ENCODE measurements around the gene ZNF716. TPM values are rescaled to one million over a fixed set of nuclear protein-coding genes. Genes with fewer than 3 reads are reported as not detected.
A peak's percentile ranks its signal among the peaks of the same experiment; 100 is the strongest.

Gene ZNF716
- total and polyA plus RNA-seq, 10 donors, result not detected

DNA sequence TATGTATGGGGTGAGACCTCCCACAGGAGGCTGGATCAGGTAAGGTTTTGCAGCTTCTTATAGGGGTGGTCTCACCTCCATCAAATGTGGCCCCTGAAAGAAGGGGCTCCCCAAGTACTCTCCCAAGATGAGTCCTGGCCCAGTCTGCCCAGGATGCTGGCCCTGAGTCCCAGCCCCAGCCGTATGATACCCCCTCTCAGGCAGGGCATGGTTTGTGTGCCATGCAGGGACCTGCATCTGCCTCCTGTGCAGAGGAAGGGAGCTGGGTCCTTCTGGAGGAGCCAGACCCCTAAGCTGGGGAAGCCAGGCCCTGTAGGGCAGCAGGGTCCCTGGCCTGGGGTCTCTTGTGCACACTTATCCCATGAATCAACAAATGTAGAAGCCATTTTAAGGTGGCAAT, 35.1 kb upstream of the ZNF716 start:
- WGBS, 5 donors, result 60 to 100% (median 79%) methylated on average over 1 of the region's 1 CpG; no CpG with 5 or more reads in 1 of the 5 donors
- peaks cover 0 to 83% (median 62%) of the 10 kb centered on the region in 8 donors for H3K9me3 ChIP-seq
- peak; percentile 42 for DNase-seq

DNA sequence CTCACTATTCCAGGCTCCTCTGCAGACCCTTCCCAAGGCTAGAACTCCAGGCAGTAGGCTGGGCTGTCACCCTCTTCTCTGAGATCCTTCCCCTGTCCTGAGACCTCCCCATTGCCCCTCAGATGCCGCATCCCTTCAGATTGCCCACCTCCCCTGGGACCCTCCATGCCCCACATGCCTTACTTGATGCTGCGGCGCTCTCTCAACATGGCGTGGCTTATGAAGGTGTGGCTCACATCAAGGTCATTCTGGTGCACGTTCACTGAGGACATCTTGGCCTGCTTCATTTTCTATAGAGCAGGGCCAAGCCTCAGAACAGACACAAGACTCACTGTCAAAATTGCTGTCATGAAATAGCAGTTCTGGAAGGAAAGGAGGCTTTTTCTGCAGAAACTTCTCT, 34.7 kb upstream of the ZNF716 start:
- Histone ChIP-seq H3K4me1 (no peaks in the 10 kb centered on the region), H3K27me3 (replicated peaks in 1 of 7) (no peaks in the 10 kb centered on the region), H3K4me3 (no peak overlapping the region), H3K36me3 (peaks cover 0 to 5% (median 0%) of the 10 kb centered on the region in 6 donors), H3K9me3 (peaks cover 0 to 82% (median 64%) of the 10 kb centered on the region in 8 donors), H3K27ac (no peak overlapping the region)
- DNase-seq, result peak; percentile 29
- 71 to 81% (median 79%) methylated on average over 5 of the region's 5 CpGs; no CpG with 5 or more reads in 1 of the 5 donors for WGBS, 5 donors
- TF ChIP-seq POLR2AphosphoS5 (IDR thresholded peaks at IDR 0.05) (no peak), POLR2A (IDR thresholded peaks at IDR 0.05) (no peak)
- TF ChIP-seq, protein P1, sequence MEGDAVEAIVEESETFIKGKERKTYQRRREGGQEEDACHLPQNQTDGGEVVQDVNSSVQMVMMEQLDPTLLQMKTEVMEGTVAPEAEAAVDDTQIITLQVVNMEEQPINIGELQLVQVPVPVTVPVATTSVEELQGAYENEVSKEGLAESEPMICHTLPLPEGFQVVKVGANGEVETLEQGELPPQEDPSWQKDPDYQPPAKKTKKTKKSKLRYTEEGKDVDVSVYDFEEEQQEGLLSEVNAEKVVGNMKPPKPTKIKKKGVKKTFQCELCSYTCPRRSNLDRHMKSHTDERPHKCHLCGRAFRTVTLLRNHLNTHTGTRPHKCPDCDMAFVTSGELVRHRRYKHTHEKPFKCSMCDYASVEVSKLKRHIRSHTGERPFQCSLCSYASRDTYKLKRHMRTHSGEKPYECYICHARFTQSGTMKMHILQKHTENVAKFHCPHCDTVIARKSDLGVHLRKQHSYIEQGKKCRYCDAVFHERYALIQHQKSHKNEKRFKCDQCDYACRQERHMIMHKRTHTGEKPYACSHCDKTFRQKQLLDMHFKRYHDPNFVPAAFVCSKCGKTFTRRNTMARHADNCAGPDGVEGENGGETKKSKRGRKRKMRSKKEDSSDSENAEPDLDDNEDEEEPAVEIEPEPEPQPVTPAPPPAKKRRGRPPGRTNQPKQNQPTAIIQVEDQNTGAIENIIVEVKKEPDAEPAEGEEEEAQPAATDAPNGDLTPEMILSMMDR (IDR thresholded peaks at IDR 0.05 in 8 of 11, conservative IDR thresholded peaks at IDR 0.05 in 3 of 11), result no peak
- intact Hi-C loops (cut with DNase I; ENCODE audit: low total_unique reads), result no loop called here

More for the DNA sequence above, 35.1 kb upstream of the ZNF716 start:
- TF ChIP-seq POLR2A (IDR thresholded peaks at IDR 0.05), result no peak
- no peak for TF ChIP-seq POLR2AphosphoS5 (IDR thresholded peaks at IDR 0.05)
- TF ChIP-seq, protein P1 (IDR thresholded peaks at IDR 0.05 in 8 of 11, conservative IDR thresholded peaks at IDR 0.05 in 3 of 11), result no peak
- H3K36me3 ChIP-seq, result peaks cover 0 to 5% (median 0%) of the 10 kb centered on the region in 6 donors
- H3K4me3 ChIP-seq, result no peak overlapping the region
- no peak overlapping the region for H3K27ac ChIP-seq
- no peaks in the 10 kb centered on the region for H3K27me3 ChIP-seq (replicated peaks in 1 of 7)
- intact Hi-C loops (cut with DNase I; ENCODE audit: low total_unique reads), result no loop called here
- H3K4me1 ChIP-seq, result no peaks in the 10 kb centered on the region

DNA sequence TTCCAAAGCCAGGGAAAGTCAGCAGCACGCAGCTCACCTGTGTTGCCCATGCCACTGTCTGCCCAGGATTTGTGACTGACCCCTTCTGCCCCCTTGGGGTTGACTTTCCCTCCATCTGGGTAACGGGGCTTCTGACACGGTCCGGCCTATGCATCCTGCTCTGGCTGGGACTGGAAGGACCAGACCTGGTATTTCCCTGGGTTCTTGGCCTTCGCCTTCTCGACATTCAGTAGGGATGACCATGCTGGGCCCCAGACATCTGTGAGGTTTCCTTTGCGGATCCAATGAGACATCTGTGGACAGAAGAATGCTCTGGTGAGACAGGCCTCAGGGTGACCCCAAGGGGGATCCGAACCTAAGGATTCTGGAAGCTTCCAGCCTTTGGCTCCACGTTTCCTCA, 34.2 kb upstream of the ZNF716 start:
- H3K9me3 ChIP-seq, result peaks cover 0 to 80% (median 60%) of the 10 kb centered on the region in 8 donors
- no peak overlapping the region for H3K27ac ChIP-seq
- intact Hi-C loops (cut with DNase I; ENCODE audit: low total_unique reads), result no loop called here
- WGBS, 5 donors, result 67 to 76% (median 70%) methylated on average over 8 to 9 of the region's 9 CpGs; no CpG with 5 or more reads in 1 of the 5 donors
- peak; percentile 39 for DNase-seq
- H3K4me3 ChIP-seq, result no peak overlapping the region
- H3K36me3 ChIP-seq, result peaks cover 0 to 5% (median 0%) of the 10 kb centered on the region in 6 donors
- no peaks in the 10 kb centered on the region for H3K4me1 ChIP-seq
- no peak for TF ChIP-seq POLR2AphosphoS5 (IDR thresholded peaks at IDR 0.05)
- TF ChIP-seq, protein P1 (IDR thresholded peaks at IDR 0.05 in 8 of 11, conservative IDR thresholded peaks at IDR 0.05 in 3 of 11), result no peak
- no peak for TF ChIP-seq POLR2A (IDR thresholded peaks at IDR 0.05)
- no peaks in the 10 kb centered on the region for H3K27me3 ChIP-seq (replicated peaks in 1 of 7)

DNA sequence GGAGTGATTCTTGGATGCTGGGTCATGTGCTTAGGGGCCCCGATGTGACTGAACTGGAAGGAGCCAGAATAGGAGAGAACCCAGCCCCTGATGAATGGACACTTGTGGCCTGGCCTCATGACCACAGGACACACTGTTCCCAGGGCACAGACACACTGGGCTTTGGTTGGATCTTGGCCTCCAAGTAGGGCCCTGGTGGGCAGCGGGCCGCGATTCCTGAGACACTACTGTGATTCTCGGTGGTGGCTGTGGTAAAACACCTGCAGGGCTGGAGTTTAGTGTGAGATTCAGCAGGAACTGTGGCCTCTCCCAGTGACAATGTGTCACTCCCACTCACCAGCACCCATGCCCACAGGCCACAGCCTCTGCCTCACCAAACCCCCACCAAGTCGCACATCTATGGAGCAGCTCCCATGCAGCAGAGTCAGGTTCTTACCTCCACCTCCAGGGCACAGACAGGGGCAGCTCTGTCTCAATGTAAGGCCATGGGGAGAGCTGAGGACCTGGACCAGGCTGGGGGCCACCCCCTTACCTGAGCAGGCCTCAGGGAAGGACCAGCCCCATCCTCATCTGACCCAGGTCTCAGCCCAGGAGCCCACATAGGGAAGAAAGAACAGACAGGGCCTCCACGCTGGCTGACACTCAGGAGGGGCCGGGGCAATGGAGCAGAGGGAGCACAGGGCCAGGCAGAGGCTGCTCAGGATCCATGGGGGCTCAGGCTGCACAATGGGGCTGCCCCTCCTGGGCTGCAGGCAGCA, 33.2 kb upstream of the ZNF716 start:
- intact Hi-C loops (cut with DNase I; ENCODE audit: low total_unique reads), result no loop called here
- TF ChIP-seq POLR2A (IDR thresholded peaks at IDR 0.05) (no peak), POLR2AphosphoS5 (IDR thresholded peaks at IDR 0.05) (no peak)
- TF ChIP-seq, protein P1 (IDR thresholded peaks at IDR 0.05 in 8 of 11, conservative IDR thresholded peaks at IDR 0.05 in 3 of 11), result no peak
- WGBS, 5 donors, result 36 to 81% (median 78%) methylated on average over 4 to 8 of the region's 8 CpGs; no CpG with 5 or more reads in 1 of the 5 donors
- no peaks in the 10 kb centered on the region for H3K27me3 ChIP-seq (replicated peaks in 1 of 7)
- DNase-seq, result peak; percentile 56
- peaks cover 0 to 74% (median 51%) of the 10 kb centered on the region in 8 donors for H3K9me3 ChIP-seq
- H3K27ac ChIP-seq, result no peak overlapping the region
- no peaks in the 10 kb centered on the region for H3K4me1 ChIP-seq
- H3K4me3 ChIP-seq, result no peak overlapping the region
- H3K36me3 ChIP-seq, result no peaks in the 10 kb centered on the region
